ENCODE data around the gene MGA.

DNA sequence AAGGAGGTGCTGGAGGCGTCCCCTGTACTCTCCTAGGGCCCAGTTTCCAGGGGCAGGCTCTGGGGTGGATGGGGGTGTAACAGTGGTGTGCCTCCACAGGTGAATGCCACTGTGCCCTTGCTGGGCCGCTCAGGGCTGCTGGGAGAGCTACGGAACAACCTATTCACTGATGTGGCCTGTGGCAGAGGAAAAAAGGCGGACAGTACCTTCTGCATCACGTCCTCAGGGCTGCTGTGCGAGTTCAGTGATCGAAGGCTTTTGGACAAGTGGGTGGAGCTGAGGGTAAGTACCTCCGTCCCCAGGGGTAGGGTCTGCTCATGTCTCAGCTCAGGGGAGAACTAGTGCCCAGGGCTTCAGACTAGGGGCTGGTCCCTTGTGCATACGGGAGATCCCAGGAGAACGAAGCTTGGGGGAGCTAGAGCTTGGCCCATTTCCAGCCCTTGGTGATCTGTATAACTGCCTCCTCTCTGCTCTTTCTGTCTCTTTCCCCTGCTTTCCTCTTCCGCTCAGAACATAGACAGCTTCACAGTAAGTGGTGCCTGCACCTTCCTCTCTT, 152.7 kb downstream of the MGA start:
- no peak for TF ChIP-seq MYC (IDR thresholded peaks at IDR 0.05; ENCODE audit: low read depth, low read length)
- TF ChIP-seq POLR2AphosphoS5 (IDR thresholded peaks at IDR 0.05; ENCODE audit: insufficient read depth, low read depth, low read length) = no peak
- no peak for TF ChIP-seq POLR2A (IDR thresholded peaks at IDR 0.05; ENCODE audit: low read depth, low read length)
- no peak for TF ChIP-seq EZH2 (IDR thresholded peaks at IDR 0.05; ENCODE audit: borderline replicate concordance, low read depth, low read length, severe bottlenecking)
- TF ChIP-seq, protein P1, sequence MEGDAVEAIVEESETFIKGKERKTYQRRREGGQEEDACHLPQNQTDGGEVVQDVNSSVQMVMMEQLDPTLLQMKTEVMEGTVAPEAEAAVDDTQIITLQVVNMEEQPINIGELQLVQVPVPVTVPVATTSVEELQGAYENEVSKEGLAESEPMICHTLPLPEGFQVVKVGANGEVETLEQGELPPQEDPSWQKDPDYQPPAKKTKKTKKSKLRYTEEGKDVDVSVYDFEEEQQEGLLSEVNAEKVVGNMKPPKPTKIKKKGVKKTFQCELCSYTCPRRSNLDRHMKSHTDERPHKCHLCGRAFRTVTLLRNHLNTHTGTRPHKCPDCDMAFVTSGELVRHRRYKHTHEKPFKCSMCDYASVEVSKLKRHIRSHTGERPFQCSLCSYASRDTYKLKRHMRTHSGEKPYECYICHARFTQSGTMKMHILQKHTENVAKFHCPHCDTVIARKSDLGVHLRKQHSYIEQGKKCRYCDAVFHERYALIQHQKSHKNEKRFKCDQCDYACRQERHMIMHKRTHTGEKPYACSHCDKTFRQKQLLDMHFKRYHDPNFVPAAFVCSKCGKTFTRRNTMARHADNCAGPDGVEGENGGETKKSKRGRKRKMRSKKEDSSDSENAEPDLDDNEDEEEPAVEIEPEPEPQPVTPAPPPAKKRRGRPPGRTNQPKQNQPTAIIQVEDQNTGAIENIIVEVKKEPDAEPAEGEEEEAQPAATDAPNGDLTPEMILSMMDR (IDR thresholded peaks at IDR 0.05; ENCODE audit: extremely low read depth in 1 of 2, insufficient read depth in 1 of 2, low read depth in 1 of 2, low read length in 2 of 2) = no peak
- no peak for TF ChIP-seq FOS (IDR thresholded peaks at IDR 0.05; ENCODE audit: borderline replicate concordance, insufficient read depth, low read length)
- TF ChIP-seq GATA2 (IDR thresholded peaks at IDR 0.05; ENCODE audit: insufficient read depth, insufficient read length, low read depth, low read length) = no peak

Data from endothelial cell of umbilical vein (primary cell).